Measurements from ENCODE around the gene CHCHD1.
A peak's percentile ranks its signal among the peaks of the same experiment; 100 is the strongest.
"Not testable (repeated sequence)": the region's sequence is repeated elsewhere in the genome, so short reads cannot be mapped to it uniquely, and the experiment has no call there.

CHCHD1 gene

GRCh38 chr10:73781879-73782748 is at the start of gene CHCHD1:
CHCHD1 (plus strand) TSS chr10:73782048; CDS start chr10:73782076, 28 bp downstream.
- Histone ChIP-seq H3K9ac (ENCODE audit: low read length) (peak within 1 kb of the TSS; percentile 96), H3K27me3 (replicated peaks; ENCODE audit: control insufficient read depth, insufficient read depth, low read length) (no peaks in the 10 kb centered on the region), H3K4me1 (ENCODE audit: control insufficient read depth, insufficient read depth, low read length) (peaks cover 39% of the 10 kb centered on the region), H3K36me3 (ENCODE audit: control insufficient read depth, insufficient read depth, low read length, severe bottlenecking) (peaks cover 9% of the 10 kb centered on the region), H3K9me3 (ENCODE audit: control insufficient read depth, low read length) (no peaks in the 10 kb centered on the region), H3K4me3 (ENCODE audit: low read length) (peak within 1 kb of the TSS; percentile 97)
- DNase-seq (ENCODE audit: low read depth), result peak; percentile 96

DNA sequence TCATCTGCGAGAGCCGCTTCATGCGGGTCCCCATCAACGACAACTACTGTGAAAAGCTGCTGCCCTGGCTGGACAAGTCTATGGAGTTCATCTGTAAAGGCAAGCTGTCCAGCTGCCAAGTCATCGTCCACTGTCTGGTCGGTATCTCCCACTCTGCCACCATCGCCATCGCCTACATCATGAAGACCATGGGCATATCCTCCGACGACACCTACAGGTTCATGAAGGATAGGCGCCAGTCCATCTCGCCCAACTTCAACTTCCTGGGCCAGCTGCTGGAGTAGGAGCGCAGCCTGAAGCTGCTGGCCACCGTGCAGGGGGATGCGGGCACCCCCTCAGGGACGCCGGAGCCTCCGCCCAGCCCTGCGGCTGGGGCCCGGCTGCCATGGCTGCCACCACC is 49.4 kb upstream of the CHCHD1 start:
- H3K9ac ChIP-seq (ENCODE audit: low read length), result no peak overlapping the region
- no peak overlapping the region for H3K4me3 ChIP-seq (ENCODE audit: low read length)
- peaks cover 11% of the 10 kb centered on the region for H3K4me1 ChIP-seq (ENCODE audit: control insufficient read depth, insufficient read depth, low read length)
- no peaks in the 10 kb centered on the region for H3K9me3 ChIP-seq (ENCODE audit: control insufficient read depth, low read length)
- no peaks in the 10 kb centered on the region for H3K27me3 ChIP-seq (replicated peaks; ENCODE audit: control insufficient read depth, insufficient read depth, low read length)
- no peak for DNase-seq (ENCODE audit: low read depth)
- H3K36me3 ChIP-seq (ENCODE audit: control insufficient read depth, insufficient read depth, low read length, severe bottlenecking), result peaks cover 15% of the 10 kb centered on the region

GRCh38 chr10:73732931-73733623 is 48.8 kb upstream of the CHCHD1 start:
- no peak for DNase-seq (ENCODE audit: low read depth)
- Histone ChIP-seq H3K4me3 (ENCODE audit: low read length) (no peak overlapping the region), H3K4me1 (ENCODE audit: control insufficient read depth, insufficient read depth, low read length) (peaks cover 11% of the 10 kb centered on the region), H3K9me3 (ENCODE audit: control insufficient read depth, low read length) (no peaks in the 10 kb centered on the region), H3K27me3 (replicated peaks; ENCODE audit: control insufficient read depth, insufficient read depth, low read length) (no peaks in the 10 kb centered on the region), H3K36me3 (ENCODE audit: control insufficient read depth, insufficient read depth, low read length, severe bottlenecking) (peaks cover 15% of the 10 kb centered on the region), H3K9ac (ENCODE audit: low read length) (no peak overlapping the region)

DNA sequence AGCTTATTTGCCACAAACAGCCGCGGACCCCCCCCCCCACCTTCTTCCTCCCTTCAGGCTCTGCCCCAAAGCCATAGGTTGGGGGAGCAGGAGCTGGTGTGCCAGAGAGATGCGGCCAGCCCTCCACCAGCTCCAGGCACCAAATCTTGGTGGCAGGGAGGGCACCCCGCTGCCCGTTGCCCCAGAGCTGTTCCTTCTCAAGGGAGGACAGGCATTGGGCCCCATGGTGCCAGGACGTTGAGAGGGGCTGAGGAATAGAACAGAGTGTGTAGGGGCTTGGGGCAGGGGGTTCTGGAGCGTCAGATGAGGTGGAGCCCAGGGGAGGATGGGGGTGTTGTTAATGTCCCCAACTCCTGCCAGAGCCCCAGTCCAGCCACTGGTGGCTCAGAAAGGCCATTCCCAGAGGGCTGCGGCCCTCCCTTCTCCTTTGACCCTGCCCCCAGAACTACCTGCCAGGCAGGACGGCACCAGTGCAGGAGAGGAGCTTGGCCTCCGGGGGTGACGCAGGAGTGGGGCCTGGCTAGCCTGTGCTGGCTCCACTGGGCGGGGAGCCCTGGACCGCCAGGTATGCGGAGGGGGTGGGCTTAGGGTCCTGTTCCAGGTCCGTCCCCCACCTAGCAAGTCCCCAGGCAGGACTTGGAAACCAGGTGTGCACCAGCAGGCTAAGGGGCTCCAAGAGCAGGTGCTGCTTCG is 47.7 kb upstream of the CHCHD1 start:
- Histone ChIP-seq H3K36me3 (ENCODE audit: control insufficient read depth, insufficient read depth, low read length, severe bottlenecking) (peaks cover 15% of the 10 kb centered on the region), H3K4me1 (ENCODE audit: control insufficient read depth, insufficient read depth, low read length) (peaks cover 11% of the 10 kb centered on the region), H3K4me3 (ENCODE audit: low read length) (no peak overlapping the region), H3K27me3 (replicated peaks; ENCODE audit: control insufficient read depth, insufficient read depth, low read length) (no peaks in the 10 kb centered on the region), H3K9me3 (ENCODE audit: control insufficient read depth, low read length) (no peaks in the 10 kb centered on the region), H3K9ac (ENCODE audit: low read length) (no peak overlapping the region)
- DNase-seq (ENCODE audit: low read depth), result no peak

DNA sequence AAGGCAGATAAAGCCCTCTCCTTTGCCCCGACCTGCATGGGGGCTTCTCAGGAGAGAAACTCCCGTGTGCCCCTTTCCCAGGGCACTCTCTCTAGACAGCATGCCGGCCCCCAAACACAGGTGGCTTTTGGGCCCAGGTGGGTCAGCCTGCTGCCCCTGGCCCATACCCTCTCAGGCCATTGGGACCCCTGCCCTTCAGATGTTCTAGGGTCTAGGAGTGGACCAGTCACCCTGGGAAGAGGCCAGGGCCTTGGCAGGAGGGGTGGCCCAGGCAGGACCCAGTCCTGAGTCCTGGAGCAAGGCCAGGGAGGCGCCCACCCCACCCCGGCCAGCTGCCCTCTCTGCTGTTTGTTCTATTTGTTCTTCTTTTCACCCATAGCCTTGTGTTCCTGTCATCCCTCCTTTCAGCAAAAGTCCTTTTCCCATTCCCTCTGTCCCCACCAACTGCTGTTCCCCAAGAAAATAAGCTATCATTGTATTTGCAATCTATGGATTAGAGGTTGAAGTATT is 47.0 kb upstream of the CHCHD1 start:
- Histone ChIP-seq H3K9me3 (ENCODE audit: control insufficient read depth, low read length) (no peaks in the 10 kb centered on the region), H3K36me3 (ENCODE audit: control insufficient read depth, insufficient read depth, low read length, severe bottlenecking) (peaks cover 15% of the 10 kb centered on the region), H3K4me3 (ENCODE audit: low read length) (no peak overlapping the region), H3K9ac (ENCODE audit: low read length) (no peak overlapping the region), H3K27me3 (replicated peaks; ENCODE audit: control insufficient read depth, insufficient read depth, low read length) (no peaks in the 10 kb centered on the region), H3K4me1 (ENCODE audit: control insufficient read depth, insufficient read depth, low read length) (peaks cover 11% of the 10 kb centered on the region)
- DNase-seq (ENCODE audit: low read depth), result no peak

DNA sequence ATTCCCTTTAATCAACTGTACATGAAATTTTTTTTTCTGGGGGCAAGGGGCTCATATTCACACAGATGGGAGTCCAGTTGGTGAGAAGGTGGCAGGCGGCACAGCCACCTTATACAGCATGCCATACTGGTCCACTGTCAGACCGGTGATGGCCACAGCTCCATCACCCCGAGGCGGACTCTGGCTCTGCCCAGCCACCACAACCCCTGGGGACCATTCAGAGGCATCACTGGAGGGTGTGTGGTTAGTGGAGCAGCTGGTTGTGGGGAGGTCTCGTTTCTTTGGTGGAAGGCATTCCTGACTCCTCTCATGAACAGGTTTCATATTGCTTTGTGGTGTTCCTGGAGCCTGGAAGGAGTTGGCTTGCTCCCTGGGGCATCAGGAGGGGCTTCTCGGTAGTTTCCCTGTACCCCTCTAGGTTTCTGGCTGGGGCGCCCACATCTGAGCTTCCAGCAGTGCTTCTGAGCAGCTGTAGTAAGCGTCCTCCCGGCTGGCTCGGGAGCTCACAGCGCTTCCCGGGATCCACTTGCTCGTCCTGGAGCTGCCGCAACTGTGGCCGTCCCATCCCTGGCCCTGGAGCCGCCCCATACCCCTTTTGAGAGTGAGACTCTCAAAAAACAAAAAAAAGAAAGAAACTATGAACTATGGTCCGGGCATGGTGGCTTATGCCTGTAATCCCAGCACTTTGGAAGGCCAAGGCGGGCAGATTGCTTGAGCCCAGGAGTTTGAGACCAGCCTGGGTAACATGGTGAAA is 41.2 kb upstream of the CHCHD1 start:
- H3K27me3 ChIP-seq (replicated peaks; ENCODE audit: control insufficient read depth, insufficient read depth, low read length); H3K4me3 ChIP-seq (ENCODE audit: low read length); DNase-seq (ENCODE audit: low read depth); H3K9me3 ChIP-seq (ENCODE audit: control insufficient read depth, low read length); H3K36me3 ChIP-seq (ENCODE audit: control insufficient read depth, insufficient read depth, low read length, severe bottlenecking); H3K9ac ChIP-seq (ENCODE audit: low read length): not testable (repeated sequence)
- H3K4me1 ChIP-seq (ENCODE audit: control insufficient read depth, insufficient read depth, low read length), result peaks cover 14% of the 10 kb centered on the region

DNA sequence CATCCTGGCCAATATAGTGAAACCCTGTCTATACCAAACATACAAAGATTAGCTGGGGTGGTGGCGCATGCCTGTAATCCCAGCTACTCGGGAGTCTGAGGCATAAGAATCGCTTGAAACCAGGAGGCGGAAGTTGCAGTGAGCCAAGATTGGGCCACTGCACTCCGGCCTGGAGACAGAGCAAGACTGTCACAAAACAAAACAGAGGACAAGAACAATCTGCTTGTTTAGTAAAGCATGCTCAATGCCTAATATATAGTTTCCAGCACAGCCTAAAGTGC is 39.5 kb upstream of the CHCHD1 start:
- Histone ChIP-seq H3K36me3 (ENCODE audit: control insufficient read depth, insufficient read depth, low read length, severe bottlenecking) (peaks cover 16% of the 10 kb centered on the region), H3K4me3 (ENCODE audit: low read length) (no peak overlapping the region), H3K9me3 (ENCODE audit: control insufficient read depth, low read length) (no peaks in the 10 kb centered on the region), H3K4me1 (ENCODE audit: control insufficient read depth, insufficient read depth, low read length) (peaks cover 21% of the 10 kb centered on the region), H3K9ac (ENCODE audit: low read length) (no peak overlapping the region), H3K27me3 (replicated peaks; ENCODE audit: control insufficient read depth, insufficient read depth, low read length) (no peaks in the 10 kb centered on the region)
- DNase-seq (ENCODE audit: low read depth), result no peak

- Histone ChIP-seq H3K27me3 (replicated peaks; ENCODE audit: control insufficient read depth, insufficient read depth, low read length) (no peaks in the 10 kb centered on the region), H3K4me3 (ENCODE audit: low read length) (peak overlapping the region; percentile 98), H3K4me1 (ENCODE audit: control insufficient read depth, insufficient read depth, low read length) (peaks cover 21% of the 10 kb centered on the region), H3K9ac (ENCODE audit: low read length) (peak overlapping the region; percentile 98), H3K9me3 (ENCODE audit: control insufficient read depth, low read length) (no peaks in the 10 kb centered on the region), H3K36me3 (ENCODE audit: control insufficient read depth, insufficient read depth, low read length, severe bottlenecking) (peaks cover 13% of the 10 kb centered on the region)
- peak; percentile 8 for DNase-seq (ENCODE audit: low read depth)
Observed at GRCh38 chr10:73743327-73743904, 38.4 kb upstream of the CHCHD1 start.

DNA sequence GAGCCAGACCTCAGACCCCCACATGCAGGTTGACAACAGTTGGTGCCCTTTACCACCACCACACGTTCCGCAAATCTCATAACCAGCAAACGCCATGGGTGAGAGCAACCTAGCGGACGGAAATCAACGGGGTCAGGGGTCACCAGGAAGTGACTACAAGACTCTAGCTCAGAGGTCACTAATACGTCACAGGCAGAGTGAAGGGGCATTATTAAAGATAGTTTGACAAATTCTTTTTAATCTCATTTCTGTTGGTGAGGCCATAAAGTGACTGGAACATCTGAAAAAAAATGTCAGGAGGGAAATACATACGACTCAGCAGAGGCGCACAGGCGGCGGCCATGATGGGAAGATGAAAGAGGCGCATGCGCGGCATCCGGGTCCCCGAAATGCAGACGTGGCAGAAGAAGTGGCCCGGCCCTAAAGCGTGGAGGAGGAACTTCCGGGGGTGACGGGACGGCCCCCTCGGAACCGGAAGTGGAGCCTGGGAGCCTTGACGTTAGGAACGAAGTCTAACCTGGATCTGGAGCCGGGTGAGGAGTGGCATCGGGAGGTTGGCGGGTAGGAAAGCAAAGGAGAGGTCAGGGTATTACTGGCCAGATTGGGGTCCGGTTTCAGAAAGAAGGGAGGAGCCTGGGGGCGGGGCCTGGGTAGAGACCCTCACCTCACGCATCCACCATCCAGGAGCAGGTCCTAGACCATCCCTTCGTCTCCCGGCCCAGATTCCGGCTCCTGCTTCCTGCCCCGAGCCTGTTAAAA is 37.8 kb upstream of the CHCHD1 start, which contains the start of gene SEC24C:
SEC24C (plus strand) TSS at position 468 of the 759 bp plus-strand sequence. CDS start 2,461 bp downstream, outside the sequence.
- Histone ChIP-seq H3K36me3 (ENCODE audit: control insufficient read depth, insufficient read depth, low read length, severe bottlenecking) (peaks cover 17% of the 10 kb centered on the region), H3K27me3 (replicated peaks; ENCODE audit: control insufficient read depth, insufficient read depth, low read length) (no peaks in the 10 kb centered on the region), H3K9ac (ENCODE audit: low read length) (peak within 1 kb of the TSS; percentile 98), H3K4me3 (ENCODE audit: low read length) (peak within 1 kb of the TSS; percentile 98), H3K9me3 (ENCODE audit: control insufficient read depth, low read length) (no peaks in the 10 kb centered on the region), H3K4me1 (ENCODE audit: control insufficient read depth, insufficient read depth, low read length) (peaks cover 24% of the 10 kb centered on the region)
- peak; percentile 98 for DNase-seq (ENCODE audit: low read depth)

DNA sequence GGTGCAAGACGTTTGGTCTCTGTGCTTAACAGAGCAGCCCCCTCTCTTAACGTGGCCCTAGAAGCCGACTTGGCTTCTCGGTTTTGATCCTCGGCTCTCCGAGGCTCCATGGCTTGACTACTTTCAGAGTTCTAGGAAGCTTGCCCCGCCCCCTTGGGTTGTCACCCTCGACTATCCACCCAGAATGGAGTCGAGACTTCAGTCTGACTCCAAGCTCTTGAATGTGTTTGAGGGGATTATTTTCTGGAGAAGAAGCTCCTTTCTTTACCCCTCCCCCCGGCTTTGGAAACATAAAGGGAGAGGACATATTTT is 37.2 kb upstream of the CHCHD1 start:
- H3K36me3 ChIP-seq (ENCODE audit: control insufficient read depth, insufficient read depth, low read length, severe bottlenecking), result peaks cover 21% of the 10 kb centered on the region
- peak overlapping the region; percentile 98 for H3K9ac ChIP-seq (ENCODE audit: low read length)
- no peaks in the 10 kb centered on the region for H3K27me3 ChIP-seq (replicated peaks; ENCODE audit: control insufficient read depth, insufficient read depth, low read length)
- no peaks in the 10 kb centered on the region for H3K9me3 ChIP-seq (ENCODE audit: control insufficient read depth, low read length)
- DNase-seq (ENCODE audit: low read depth), result peak; percentile 86
- H3K4me1 ChIP-seq (ENCODE audit: control insufficient read depth, insufficient read depth, low read length), result peaks cover 27% of the 10 kb centered on the region
- H3K4me3 ChIP-seq (ENCODE audit: low read length), result peak overlapping the region; percentile 98

Data from adipocyte (in vitro differentiated cells).